Measurements from ENCODE around the gene SUMO4.

The SUMO4 gene

DNA sequence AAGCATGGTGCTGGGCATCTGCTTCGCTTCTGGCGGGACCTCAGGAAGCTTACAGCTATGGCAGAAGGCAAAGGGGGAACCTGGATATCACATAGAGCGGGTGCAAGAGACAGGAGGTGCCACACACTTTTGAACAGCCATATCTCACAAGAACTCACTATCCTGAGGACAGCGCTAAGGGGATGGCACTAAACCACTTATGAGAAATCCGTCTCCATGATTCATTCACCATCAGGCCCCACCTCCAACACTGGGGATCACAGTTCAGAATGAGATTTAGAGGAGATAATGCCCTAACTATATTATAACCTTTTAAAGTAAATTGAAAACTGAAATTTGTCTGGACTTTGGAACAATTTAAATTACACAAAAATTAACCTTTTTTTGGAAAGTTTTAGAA, 37.8 kb upstream of the SUMO4 start:
- ChIA-PET POLR2A (no interaction called here), CTCF (interaction anchor here (1.4 to 3.1 kb wide), 4 partner anchors 9 to 70 kb away, joined by 3 to 8 read pairs (median 4); no protein-coding TSS in a partner anchor)
- TF ChIP-seq, protein P1, sequence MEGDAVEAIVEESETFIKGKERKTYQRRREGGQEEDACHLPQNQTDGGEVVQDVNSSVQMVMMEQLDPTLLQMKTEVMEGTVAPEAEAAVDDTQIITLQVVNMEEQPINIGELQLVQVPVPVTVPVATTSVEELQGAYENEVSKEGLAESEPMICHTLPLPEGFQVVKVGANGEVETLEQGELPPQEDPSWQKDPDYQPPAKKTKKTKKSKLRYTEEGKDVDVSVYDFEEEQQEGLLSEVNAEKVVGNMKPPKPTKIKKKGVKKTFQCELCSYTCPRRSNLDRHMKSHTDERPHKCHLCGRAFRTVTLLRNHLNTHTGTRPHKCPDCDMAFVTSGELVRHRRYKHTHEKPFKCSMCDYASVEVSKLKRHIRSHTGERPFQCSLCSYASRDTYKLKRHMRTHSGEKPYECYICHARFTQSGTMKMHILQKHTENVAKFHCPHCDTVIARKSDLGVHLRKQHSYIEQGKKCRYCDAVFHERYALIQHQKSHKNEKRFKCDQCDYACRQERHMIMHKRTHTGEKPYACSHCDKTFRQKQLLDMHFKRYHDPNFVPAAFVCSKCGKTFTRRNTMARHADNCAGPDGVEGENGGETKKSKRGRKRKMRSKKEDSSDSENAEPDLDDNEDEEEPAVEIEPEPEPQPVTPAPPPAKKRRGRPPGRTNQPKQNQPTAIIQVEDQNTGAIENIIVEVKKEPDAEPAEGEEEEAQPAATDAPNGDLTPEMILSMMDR (IDR thresholded peaks at IDR 0.05; ENCODE audit: control extremely low read depth, extremely low read depth, low read depth, missing control alignments), result no peak
- DNase-seq (ENCODE audit: extremely low spot score), result no peak

DNA sequence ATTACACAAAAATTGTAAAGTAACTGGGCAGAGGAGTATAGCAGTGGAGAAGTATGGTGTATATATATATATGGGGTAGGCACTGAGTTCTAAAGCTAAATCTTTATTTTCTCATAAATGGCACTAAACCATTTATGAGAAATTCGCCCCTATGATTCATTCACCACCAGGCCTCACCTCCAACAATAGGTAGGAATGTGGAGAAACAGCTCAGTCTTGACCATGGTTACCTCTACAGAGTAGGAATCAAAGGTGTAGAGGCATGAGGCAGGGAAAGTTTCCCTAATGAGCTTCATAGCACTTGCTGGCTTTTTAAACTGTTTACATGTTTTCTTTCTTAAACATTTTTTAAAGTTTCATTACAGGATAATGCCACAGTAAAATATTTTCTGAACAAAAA, 36.9 kb upstream of the SUMO4 start:
- ChIA-PET CTCF (interaction anchor here (0.6 to 1.5 kb wide), 5 partner anchors 13 to 299 kb away, joined by 3 to 5 read pairs (median 3); no protein-coding TSS in a partner anchor), POLR2A (no interaction called here)
- DNase-seq (ENCODE audit: extremely low spot score), result no peak
- TF ChIP-seq, protein P1 (IDR thresholded peaks at IDR 0.05; ENCODE audit: control extremely low read depth, extremely low read depth, low read depth, missing control alignments), result no peak

GRCh38 chr6:149364557-149364956, 35.5 kb upstream of the SUMO4 start:
- ChIA-PET CTCF (interaction anchor here (1.5 kb wide), 1 partner anchor 301 kb away, joined by 3 read pairs; no protein-coding TSS in a partner anchor), POLR2A (no interaction called here)
- TF ChIP-seq, protein P1 (IDR thresholded peaks at IDR 0.05; ENCODE audit: control extremely low read depth, extremely low read depth, low read depth, missing control alignments), result no peak
- no peak for DNase-seq (ENCODE audit: extremely low spot score)

- ChIA-PET CTCF (no interaction called here), POLR2A (no interaction called here)
- TF ChIP-seq, protein P1 (IDR thresholded peaks at IDR 0.05; ENCODE audit: control extremely low read depth, extremely low read depth, low read depth, missing control alignments), result no peak
- no peak for DNase-seq (ENCODE audit: extremely low spot score)
These were observed 34.9 kb upstream of the SUMO4 start for GRCh38 chr6:149365197-149365596.

DNA sequence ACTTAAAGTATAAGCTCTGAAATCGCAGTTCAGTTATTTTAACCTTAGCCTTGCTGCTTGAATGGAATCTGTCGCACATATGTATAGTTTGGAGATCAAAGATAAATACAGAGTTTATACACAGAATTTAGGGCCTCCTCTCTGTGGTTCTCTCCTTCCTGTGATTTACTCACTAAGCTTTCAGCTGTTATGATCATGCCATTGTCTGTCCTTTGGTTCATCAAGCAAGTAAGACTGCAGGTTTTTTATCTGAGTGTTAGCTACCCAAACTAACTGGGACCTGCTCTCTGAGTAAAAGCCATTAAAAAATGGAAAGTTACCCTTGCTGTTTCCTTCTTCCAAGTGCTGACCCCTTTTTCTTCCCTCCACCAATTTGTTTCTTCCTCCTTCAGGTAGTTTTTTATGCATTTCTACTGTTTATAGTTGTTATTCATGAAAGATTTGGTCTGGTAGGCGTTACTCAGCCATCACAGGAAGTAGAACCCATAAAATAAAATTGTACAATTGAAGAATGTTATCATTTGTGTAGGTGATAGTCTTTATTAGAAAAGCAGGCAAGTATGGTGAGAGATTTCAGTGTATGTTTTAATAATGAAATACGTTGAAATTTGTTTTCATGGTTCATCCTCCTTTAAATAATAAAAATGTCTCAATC, 33.7 kb upstream of the SUMO4 start:
- CTCF ChIA-PET, result interaction anchor here (1.0 to 1.2 kb wide), 2 partner anchors 65 to 278 kb away, joined by 3 read pairs; no protein-coding TSS in a partner anchor
- POLR2A ChIA-PET, result no interaction called here
- DNase-seq (ENCODE audit: extremely low spot score), result no peak
- TF ChIP-seq, protein P1 (IDR thresholded peaks at IDR 0.05; ENCODE audit: control extremely low read depth, extremely low read depth, low read depth, missing control alignments), result no peak

GRCh38 chr6:149368065-149368464, 32.0 kb upstream of the SUMO4 start:
- POLR2A ChIA-PET, result no interaction called here

More at GRCh38 chr6:149368065-149368464, 32.0 kb upstream of the SUMO4 start:
- CTCF ChIA-PET, result interaction anchor here (0.9 to 1.1 kb wide), 2 partner anchors 9 to 324 kb away, joined by 3 to 5 read pairs; no protein-coding TSS in a partner anchor
- DNase-seq (ENCODE audit: extremely low spot score), result no peak
- TF ChIP-seq, protein P1 (IDR thresholded peaks at IDR 0.05; ENCODE audit: control extremely low read depth, extremely low read depth, low read depth, missing control alignments), result no peak
